Skeletal muscle satellite cell (primary cell): Measurements from ENCODE around the gene CNTNAP2. TPM values are rescaled to one million over a fixed set of nuclear protein-coding genes. Genes with fewer than 3 reads are reported as not detected.

Experiments used
- H3K27me3 ChIP-seq: 2 replicates; pipeline ENCODE4 v1.7.0; 2013; ENCODE audit warnings: low read length; ENCODE audit not compliant: control insufficient read depth, insufficient read depth
- H3K36me3 ChIP-seq: 2 replicates; pipeline ENCODE4 v1.7.0; 2013; ENCODE audit warnings: mild to moderate bottlenecking, control low read depth, low read length; ENCODE audit not compliant: insufficient read depth
- H3K4me1 ChIP-seq: 2 replicates; pipeline ENCODE4 v1.7.0; 2013; ENCODE audit warnings: low read length; ENCODE audit not compliant: control insufficient read depth, insufficient read depth
- H3K4me2 ChIP-seq: 2 replicates; pipeline ENCODE4 v1.7.0; 2013; ENCODE audit warnings: mild to moderate bottlenecking, low read length
- H3K4me3 ChIP-seq: 2 replicates; pipeline ENCODE4 v1.7.0; 2013; ENCODE audit warnings: low read length
- H3K9ac ChIP-seq: 2 replicates; pipeline ENCODE4 v1.7.0; 2013; ENCODE audit warnings: mild to moderate bottlenecking, low read depth, low read length, moderate library complexity
- H3K9me3 ChIP-seq: replicated peaks from 2 replicates; pipeline ENCODE4 v1.7.0; 2013; ENCODE audit warnings: mild to moderate bottlenecking, control low read depth, low read length
- total RNA-seq: library from RNA; depleted of rRNA; stranded (reverse); fragments of >200 nt; gene quantifications from 2 replicates; pipeline ENCODE4 v1.2.3, GENCODE V29; 2012; rRNA removed

Gene CNTNAP2
- total RNA-seq: not detected in 2 replicates

DNA sequence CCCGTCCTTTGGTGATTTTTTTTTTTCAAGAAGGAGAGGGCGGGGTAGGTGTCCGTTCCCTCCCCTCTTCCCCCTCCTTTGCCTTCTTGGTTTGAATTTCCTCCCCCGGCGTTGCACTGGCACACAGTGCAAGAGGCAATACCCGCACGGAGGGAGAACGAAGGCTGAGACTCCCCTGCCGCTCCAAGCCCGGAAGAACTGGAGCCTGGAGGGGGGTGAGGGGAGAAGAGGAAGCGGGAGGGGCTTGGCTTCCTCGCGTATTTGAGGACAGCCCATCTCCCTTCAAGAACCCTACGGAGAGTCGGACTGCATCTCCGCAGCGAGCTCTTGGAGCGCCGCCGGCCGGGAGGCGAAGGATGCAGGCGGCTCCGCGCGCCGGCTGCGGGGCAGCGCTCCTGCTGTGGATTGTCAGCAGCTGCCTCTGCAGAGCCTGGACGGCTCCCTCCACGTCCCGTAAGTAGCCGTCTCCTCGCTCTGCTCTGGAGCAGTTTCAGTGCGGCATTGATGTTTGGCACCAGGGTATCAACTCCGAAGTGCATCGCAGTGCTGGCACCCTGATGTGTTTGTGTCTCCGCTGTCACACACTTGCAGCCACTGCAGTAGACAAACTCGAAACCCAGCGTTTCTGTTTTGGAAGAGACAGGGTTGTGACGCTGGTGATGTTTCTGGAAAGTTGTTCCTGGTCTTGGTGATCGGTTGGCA, at the start of gene CNTNAP2:
TSS of gene CNTNAP2 (plus strand) at position 281 of the 702 bp plus-strand sequence. CDS start at position 357, 76 bp downstream.
- H3K4me3 ChIP-seq: peak within 1 kb of the TSS; percentile 61

DNA sequence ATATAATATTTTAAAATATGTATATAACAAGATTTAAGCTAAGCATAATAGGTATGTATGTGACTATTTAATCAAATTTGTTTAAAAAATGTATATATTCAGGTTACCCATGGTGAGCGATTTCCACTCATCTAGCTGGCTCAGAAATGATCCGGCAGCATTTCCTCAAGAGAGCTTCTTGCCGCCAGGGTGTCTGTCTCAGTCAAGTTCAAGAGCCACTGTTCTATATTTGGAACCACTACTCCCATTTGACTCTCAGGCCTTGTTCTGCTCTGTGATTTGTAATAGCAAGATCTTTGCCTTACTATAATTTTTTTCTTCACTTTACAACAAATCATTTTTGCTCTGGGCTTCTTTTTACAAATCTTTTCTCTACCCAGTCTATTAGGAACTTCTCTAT, 48.7 kb upstream of the CNTNAP2 start:
- no peak overlapping the region for H3K9ac ChIP-seq
- no peaks in the 10 kb centered on the region for H3K36me3 ChIP-seq
- no peaks in the 10 kb centered on the region for H3K27me3 ChIP-seq
- no peaks in the 10 kb centered on the region for H3K4me1 ChIP-seq
- H3K4me3 ChIP-seq: no peak overlapping the region
- no peaks in the 10 kb centered on the region for H3K9me3 ChIP-seq
- no peak overlapping the region for H3K4me2 ChIP-seq

More for the DNA sequence above, at the start of gene CNTNAP2:
- Histone ChIP-seq H3K36me3 (no peaks in the 10 kb centered on the region), H3K9me3 (no peaks in the 10 kb centered on the region), H3K27me3 (peaks cover 3% of the 10 kb centered on the region), H3K4me2 (peak within 1 kb of the TSS; percentile 71), H3K9ac (no peak within 1 kb of the TSS), H3K4me1 (no peaks in the 10 kb centered on the region)

DNA sequence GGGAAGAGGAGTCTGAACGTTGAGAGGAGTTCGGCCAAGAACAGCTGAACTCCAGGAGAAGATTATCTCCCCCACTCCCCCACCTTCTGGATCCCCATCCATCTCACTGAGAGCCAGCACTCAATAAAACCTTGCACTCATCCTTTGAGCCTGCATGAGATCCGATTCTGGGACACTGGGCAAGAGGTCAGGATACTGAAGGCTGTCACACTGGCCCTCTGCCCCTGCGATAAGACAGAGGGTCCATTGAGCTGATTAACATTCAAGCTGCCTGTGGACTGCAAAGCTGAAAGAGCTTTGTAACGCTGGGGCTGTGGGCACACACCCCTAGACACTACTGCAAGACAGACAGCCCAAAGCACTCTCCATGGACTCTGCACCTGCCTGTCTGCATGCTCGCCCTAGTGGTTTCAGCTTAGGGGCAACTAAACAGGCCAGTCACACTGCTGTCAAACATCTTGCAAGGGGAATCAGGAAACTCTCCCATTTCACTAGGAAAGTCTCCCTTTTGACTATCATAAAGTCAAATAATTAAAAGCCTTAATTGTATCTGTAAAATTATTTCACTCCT, 42.3 kb upstream of the CNTNAP2 start:
- H3K9ac ChIP-seq: no peak overlapping the region
- H3K4me2 ChIP-seq: no peak overlapping the region
- H3K27me3 ChIP-seq: no peaks in the 10 kb centered on the region
- no peaks in the 10 kb centered on the region for H3K4me1 ChIP-seq
- H3K4me3 ChIP-seq: no peak overlapping the region
- peaks cover 7% of the 10 kb centered on the region for H3K9me3 ChIP-seq
- no peaks in the 10 kb centered on the region for H3K36me3 ChIP-seq

DNA sequence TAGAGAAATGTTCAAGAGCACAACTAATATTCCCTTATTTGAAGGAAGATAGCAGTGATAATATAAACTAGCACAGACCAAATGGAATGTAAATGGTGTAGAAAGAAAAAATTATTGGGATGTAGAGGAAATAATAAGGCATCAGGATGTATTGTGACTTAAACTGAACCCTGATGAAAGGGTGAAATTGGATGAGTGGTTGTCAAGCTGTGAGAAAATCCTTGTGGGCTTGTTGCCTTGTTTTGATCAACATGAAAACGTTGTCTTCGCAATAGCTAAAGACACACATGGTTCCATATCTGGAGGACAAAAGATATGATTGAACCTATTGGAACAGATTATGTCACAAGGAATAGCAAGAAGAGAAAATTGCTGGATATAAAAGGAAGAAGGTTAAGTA, 40.3 kb upstream of the CNTNAP2 start:
- H3K9ac ChIP-seq: no peak overlapping the region
- H3K4me2 ChIP-seq: no peak overlapping the region
- H3K9me3 ChIP-seq: peaks cover 7% of the 10 kb centered on the region
- H3K4me1 ChIP-seq: no peaks in the 10 kb centered on the region
- H3K27me3 ChIP-seq: no peaks in the 10 kb centered on the region
- no peak overlapping the region for H3K4me3 ChIP-seq
- H3K36me3 ChIP-seq: no peaks in the 10 kb centered on the region

DNA sequence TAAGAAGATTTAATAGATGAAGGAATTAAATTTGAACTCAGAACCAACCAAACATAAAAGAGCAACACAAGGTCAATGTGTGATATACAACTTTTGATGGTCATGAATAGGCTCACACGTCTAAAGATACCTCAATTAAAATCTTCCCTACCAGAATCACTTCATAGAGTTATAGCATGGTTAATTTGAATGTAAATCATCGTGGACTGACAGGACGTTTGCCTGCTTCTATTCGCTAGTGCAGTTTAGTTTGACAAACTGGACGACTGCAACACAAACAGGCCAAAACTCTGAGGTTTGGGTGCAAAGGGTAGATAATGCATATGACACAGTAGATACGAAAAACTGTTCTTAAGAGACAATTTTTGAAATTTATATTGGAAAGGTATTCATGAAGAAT, 32.5 kb upstream of the CNTNAP2 start:
- Histone ChIP-seq H3K9ac (no peak overlapping the region), H3K4me1 (no peaks in the 10 kb centered on the region), H3K4me2 (no peak overlapping the region), H3K27me3 (no peaks in the 10 kb centered on the region), H3K9me3 (no peaks in the 10 kb centered on the region), H3K36me3 (no peaks in the 10 kb centered on the region), H3K4me3 (no peak overlapping the region)

DNA sequence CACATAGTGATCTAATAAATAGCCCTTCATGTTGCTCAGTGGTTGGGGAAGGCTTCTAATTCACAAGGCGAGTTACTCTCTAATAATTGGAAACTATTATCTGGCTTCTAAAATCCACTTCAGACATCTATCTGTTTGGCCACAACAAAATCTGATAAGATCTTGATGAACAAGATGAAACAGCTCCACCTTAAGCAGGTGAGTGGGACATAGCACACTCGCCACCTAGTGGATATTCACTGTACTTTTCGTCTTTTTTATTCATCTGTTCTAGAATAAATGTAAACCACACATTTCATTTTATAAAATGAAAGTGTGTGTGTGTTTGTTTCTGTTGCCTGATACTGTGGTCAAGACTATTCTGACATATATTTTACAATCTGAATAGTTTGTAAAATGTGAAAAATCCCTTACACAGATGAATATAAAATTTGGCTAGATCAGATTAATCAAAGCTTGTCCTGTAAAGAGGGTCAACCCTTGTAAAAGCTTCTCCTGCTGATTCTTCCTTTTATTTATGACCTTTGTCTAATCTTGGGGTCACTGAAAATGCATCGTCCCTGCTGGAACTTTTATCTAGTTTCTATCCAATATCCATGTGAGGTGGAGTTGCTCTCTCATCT, 26.5 kb upstream of the CNTNAP2 start:
- Histone ChIP-seq H3K9me3 (peaks cover 10% of the 10 kb centered on the region), H3K4me2 (no peak overlapping the region), H3K4me3 (no peak overlapping the region), H3K4me1 (no peaks in the 10 kb centered on the region), H3K27me3 (no peaks in the 10 kb centered on the region), H3K9ac (no peak overlapping the region), H3K36me3 (no peaks in the 10 kb centered on the region)

DNA sequence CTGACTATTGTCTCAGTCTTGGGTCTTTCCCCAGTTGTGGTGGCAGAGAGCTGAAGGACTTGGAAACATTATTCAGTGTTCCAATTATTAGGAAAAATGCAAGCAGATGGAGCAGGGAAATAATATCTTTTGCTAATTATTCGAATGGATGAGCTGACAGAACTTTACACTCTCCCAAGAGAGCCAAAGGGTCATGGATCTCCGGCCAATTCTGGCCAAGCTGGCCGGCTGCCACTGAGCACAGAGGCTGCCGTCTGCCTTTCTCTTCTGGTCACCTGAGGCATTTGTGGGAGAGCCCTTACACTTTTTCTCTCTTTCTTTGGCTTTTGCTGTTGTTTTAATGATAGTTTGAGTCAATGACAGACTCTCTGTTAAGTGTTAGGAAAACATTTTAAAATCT, 22.2 kb upstream of the CNTNAP2 start:
- no peaks in the 10 kb centered on the region for H3K36me3 ChIP-seq
- H3K4me3 ChIP-seq: no peak overlapping the region
- H3K4me2 ChIP-seq: no peak overlapping the region
- H3K9ac ChIP-seq: no peak overlapping the region
- H3K4me1 ChIP-seq: no peaks in the 10 kb centered on the region
- peaks cover 10% of the 10 kb centered on the region for H3K9me3 ChIP-seq
- no peaks in the 10 kb centered on the region for H3K27me3 ChIP-seq

DNA sequence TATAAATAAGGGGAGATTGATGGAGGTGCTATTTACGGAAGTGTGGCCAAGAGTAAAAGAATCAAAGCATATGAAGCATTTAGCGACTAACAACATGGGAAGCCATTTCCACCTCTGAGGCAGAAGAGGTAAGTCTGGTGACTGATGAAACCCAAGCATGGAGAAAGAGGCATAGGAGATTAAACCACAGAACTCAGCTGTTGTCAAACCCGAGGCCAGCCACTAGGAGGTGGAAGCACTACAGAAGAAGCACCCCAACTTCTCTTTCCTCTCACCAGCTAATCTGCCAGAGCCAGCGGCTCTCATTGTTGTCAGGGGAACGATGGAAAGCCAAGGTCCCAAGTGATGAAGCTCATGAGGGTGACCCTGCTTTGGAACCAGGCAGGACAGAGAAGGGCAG, 19.6 kb upstream of the CNTNAP2 start:
- Histone ChIP-seq H3K9ac (no peak overlapping the region), H3K4me2 (no peak overlapping the region), H3K9me3 (peaks cover 10% of the 10 kb centered on the region), H3K36me3 (no peaks in the 10 kb centered on the region), H3K4me1 (no peaks in the 10 kb centered on the region), H3K27me3 (no peaks in the 10 kb centered on the region), H3K4me3 (no peak overlapping the region)

DNA sequence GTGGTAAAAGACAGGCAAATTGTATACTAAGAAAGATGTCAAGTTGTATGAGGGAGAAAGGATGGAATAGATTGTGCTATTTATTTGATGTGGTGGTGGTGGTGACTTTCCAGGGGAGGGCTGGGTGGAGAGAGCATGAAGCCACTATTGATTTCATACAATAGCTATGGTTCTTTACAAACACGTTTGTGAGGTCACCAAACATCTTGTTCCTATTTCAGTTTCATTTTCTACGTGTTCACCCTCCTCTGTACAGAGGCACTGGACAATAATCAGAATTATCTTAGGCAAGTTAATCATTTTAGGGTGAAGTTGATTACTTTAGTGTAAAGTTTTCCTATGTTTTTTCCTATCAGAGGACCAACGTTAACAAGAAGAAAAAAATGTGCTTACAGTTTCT, 10.3 kb upstream of the CNTNAP2 start:
- H3K9me3 ChIP-seq: peaks cover 9% of the 10 kb centered on the region
- H3K4me3 ChIP-seq: no peak overlapping the region
- H3K4me2 ChIP-seq: no peak overlapping the region
- H3K9ac ChIP-seq: no peak overlapping the region
- no peaks in the 10 kb centered on the region for H3K4me1 ChIP-seq
- H3K36me3 ChIP-seq: no peaks in the 10 kb centered on the region
- H3K27me3 ChIP-seq: no peaks in the 10 kb centered on the region

DNA sequence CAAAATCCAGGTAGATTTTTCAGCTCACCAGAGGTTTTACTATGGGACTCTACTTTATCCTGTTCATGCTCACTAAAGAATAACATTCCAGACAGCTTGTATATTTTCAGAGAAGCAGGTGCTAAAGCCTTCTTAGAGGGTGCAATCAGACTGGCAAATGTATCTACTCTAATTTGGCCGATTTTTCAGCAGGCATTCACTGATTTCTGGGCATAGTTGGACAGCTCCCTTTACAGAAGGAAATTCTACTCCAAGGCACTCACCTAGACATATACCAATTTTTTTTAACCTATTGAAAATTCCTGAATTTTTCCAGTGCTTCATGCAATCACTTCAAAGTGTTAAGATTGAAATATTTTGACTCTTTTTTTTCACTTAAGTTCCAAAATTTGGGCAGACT, 3.8 kb upstream of the CNTNAP2 start:
- Histone ChIP-seq H3K4me2 (no peak overlapping the region), H3K36me3 (no peaks in the 10 kb centered on the region), H3K4me3 (no peak overlapping the region)

DNA sequence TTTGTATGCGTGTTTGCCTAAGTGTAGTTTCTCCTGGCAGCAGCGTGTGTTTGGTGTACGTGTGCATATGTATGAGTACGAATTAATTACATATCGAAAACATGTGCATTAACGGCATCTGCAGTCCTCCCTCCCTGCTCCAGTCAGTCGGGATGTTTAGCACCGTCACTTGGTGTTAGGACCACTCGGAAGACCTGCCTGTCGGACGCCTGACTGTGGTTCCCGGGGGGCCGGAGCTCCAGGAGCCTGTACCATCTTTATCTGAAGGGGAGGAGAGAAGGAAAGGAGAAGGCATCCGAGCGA, 1.1 kb upstream of the CNTNAP2 start:
- Histone ChIP-seq H3K4me3 (peak overlapping the region; percentile 61), H3K27me3 (peaks cover 3% of the 10 kb centered on the region), H3K36me3 (no peaks in the 10 kb centered on the region), H3K4me2 (peak overlapping the region; percentile 71), H3K4me1 (no peaks in the 10 kb centered on the region), H3K9me3 (no peaks in the 10 kb centered on the region), H3K9ac (no peak overlapping the region)

More for the DNA sequence above, 3.8 kb upstream of the CNTNAP2 start:
- H3K27me3 ChIP-seq: peaks cover 3% of the 10 kb centered on the region
- no peaks in the 10 kb centered on the region for H3K9me3 ChIP-seq
- H3K4me1 ChIP-seq: no peaks in the 10 kb centered on the region
- H3K9ac ChIP-seq: no peak overlapping the region
